GM23248 (cell line): ENCODE measurements around the gene BMP3. TPM values are rescaled to one million over a fixed set of nuclear protein-coding genes. Genes with fewer than 3 reads are reported as not detected.

Experiments used
- DNase-seq: peaks from one replicate; pipeline ENCODE4 v3.0.0-alpha.2; 2015
- H2AFZ ChIP-seq: fragments of 200-600 bp; sonication (generic); 2 replicates; pipeline ENCODE4 v1.6.1; 2016; ENCODE audit warnings: antibody characterized with exemption
- H3F3A ChIP-seq: fragments of 200-600 bp; sonication (generic); 2 replicates; pipeline ENCODE4 v1.6.1; 2016; ENCODE audit warnings: mild to moderate bottlenecking, antibody characterized with exemption, mixed run types; ENCODE audit not compliant: insufficient read depth
- H3K27ac ChIP-seq: fragments of 200-600 bp; sonication (generic); 2 replicates; pipeline ENCODE4 v1.5.1; 2016; ENCODE audit warnings: mild to moderate bottlenecking
- H3K27me3 ChIP-seq: fragments of 200-600 bp; sonication (generic); replicated peaks from 2 replicates; pipeline ENCODE4 v1.6.1; 2016; ENCODE audit warnings: mild to moderate bottlenecking; ENCODE audit not compliant: insufficient read depth
- H3K36me3 ChIP-seq: fragments of 200-600 bp; sonication (generic); 2 replicates; pipeline ENCODE4 v1.6.1; 2016; ENCODE audit warnings: low read depth, mild to moderate bottlenecking
- H3K4me1 ChIP-seq: fragments of 200-600 bp; sonication (generic); 2 replicates; pipeline ENCODE4 v1.6.1; 2016; ENCODE audit warnings: mild to moderate bottlenecking; ENCODE audit not compliant: insufficient read depth
- H3K4me2 ChIP-seq: fragments of 200-600 bp; sonication (generic); one replicate; pipeline ENCODE4 v1.6.1; 2016; ENCODE audit warnings: mild to moderate bottlenecking; ENCODE audit not compliant: unreplicated experiment
- H3K4me3 ChIP-seq: fragments of 200-600 bp; sonication (generic); 2 replicates; pipeline ENCODE4 v1.5.1; 2016; ENCODE audit warnings: mild to moderate bottlenecking
- H3K79me2 ChIP-seq: fragments of 200-600 bp; sonication (generic); 2 replicates; pipeline ENCODE4 v1.6.1; 2016; ENCODE audit warnings: mild to moderate bottlenecking; ENCODE audit not compliant: insufficient read depth
- H3K9ac ChIP-seq: fragments of 200-600 bp; sonication (generic); 2 replicates; pipeline ENCODE4 v1.6.1; 2016; ENCODE audit warnings: mild to moderate bottlenecking
- H3K9me2 ChIP-seq: fragments of 200-600 bp; sonication (generic); 2 replicates; pipeline ENCODE4 v1.6.1; 2016; ENCODE audit warnings: mixed run types, mild to moderate bottlenecking, moderate library complexity; ENCODE audit not compliant: insufficient read depth
- H3K9me3 ChIP-seq: fragments of 200-600 bp; sonication (generic); one replicate; pipeline ENCODE4 v1.6.1; 2017; ENCODE audit warnings: low read depth
- H4K20me1 ChIP-seq: fragments of 200-600 bp; sonication (generic); 2 replicates; pipeline ENCODE4 v1.6.0; 2016; ENCODE audit not compliant: insufficient read depth
- EZH2 ChIP-seq: fragments of 200-600 bp; sonication (generic); IDR thresholded peaks from 2 replicates; pipeline ENCODE4 v1.6.1; 2018; ENCODE audit warnings: antibody characterized with exemption, mild to moderate bottlenecking; ENCODE audit not compliant: insufficient read depth, poor library complexity, severe bottlenecking
- EZH2phosphoT487 ChIP-seq: fragments of 200-600 bp; sonication (generic); IDR thresholded peaks from 2 replicates; pipeline ENCODE4 v1.6.1; 2018; ENCODE audit warnings: antibody characterized with exemption, moderate library complexity, mild to moderate bottlenecking, low read depth; ENCODE audit not compliant: insufficient read depth
- WGBS, 2 experiments: methylation state at CpG; one replicate each; pipeline ENCODE4 v1.1.6; 2015 to 2017; ENCODE audit warnings: low lambda C conversion rate in 2 of 2, low coverage in 1 of 2; ENCODE audit errors: missing lambda C conversion rate in 2 of 2; 5-methylcytosine and 5-hydroxymethylcytosine counted together
- in situ Hi-C: fragments of 300-500 bp; cut with MboI; formaldehyde crosslinking; loops from 2 replicates; pipeline ENCODE4 v1.15.0; 2020
- polyA plus RNA-seq: library from polyadenylated mRNA; unstranded; fragments of >200 nt; fragmentation: Nextera tagmentation; extraction: Ambion mirVana; gene quantifications from 2 replicates; pipeline ENCODE4 v1.2.1, GENCODE V29; 2016
- total RNA-seq: library from RNA; depleted of rRNA; stranded (reverse); fragments of >200 nt; shearing (Covaris generic); gene quantifications from 2 replicates; pipeline ENCODE4 v1.2.3, GENCODE V29; 2014; rRNA removed

The BMP3 gene
- total and polyA plus RNA-seq, 2 experiments from 2014 or later, result 0.11 TPM; not detected in 1

- Histone ChIP-seq H3K4me3 (no peak overlapping the region), H3K36me3 (no peaks in the 10 kb centered on the region), H3K4me1 (no peaks in the 10 kb centered on the region), H3K79me2 (no peaks in the 10 kb centered on the region), H4K20me1 (no peaks in the 10 kb centered on the region), H3F3A (no peaks in the 10 kb centered on the region), H3K9me3 (no peaks in the 10 kb centered on the region), H3K4me2 (no peak overlapping the region), H3K9ac (no peak overlapping the region), H3K27me3 (no peaks in the 10 kb centered on the region), H3K9me2 (no peaks in the 10 kb centered on the region), H2AFZ (no peak overlapping the region), H3K27ac (no peak overlapping the region)
- WGBS, 2 experiments, result 98 to 100% methylated on average over 2 of the region's 2 CpGs
- DNase-seq, result no peak
- TF ChIP-seq EZH2phosphoT487 (no peak), EZH2 (no peak)
- in situ Hi-C loops, result no loop called here
These were observed 63.4 kb downstream of the BMP3 start for GRCh38 chr4:81093720-81094401.

- Histone ChIP-seq H2AFZ (no peak overlapping the region), H3K36me3 (no peaks in the 10 kb centered on the region), H3K9me3 (no peaks in the 10 kb centered on the region), H3K4me2 (no peak overlapping the region), H3K79me2 (no peaks in the 10 kb centered on the region), H4K20me1 (no peaks in the 10 kb centered on the region), H3K9me2 (no peaks in the 10 kb centered on the region), H3K9ac (no peak overlapping the region), H3F3A (no peaks in the 10 kb centered on the region), H3K4me1 (no peaks in the 10 kb centered on the region), H3K4me3 (no peak overlapping the region), H3K27me3 (no peaks in the 10 kb centered on the region), H3K27ac (no peak overlapping the region)
- in situ Hi-C loops, result no loop called here
- TF ChIP-seq EZH2phosphoT487 (no peak), EZH2 (no peak)
- 51 to 58% methylated on average over 2 of the region's 2 CpGs for WGBS, 2 experiments
- no peak for DNase-seq
These were observed 64.9 kb downstream of the BMP3 start for GRCh38 chr4:81095389-81095788.

GRCh38 chr4:81096566-81096965 is 66.1 kb downstream of the BMP3 start:
- H3K9ac ChIP-seq, result no peak overlapping the region
- no peaks in the 10 kb centered on the region for H3K27me3 ChIP-seq
- H3K9me2 ChIP-seq, result no peaks in the 10 kb centered on the region
- no peaks in the 10 kb centered on the region for H3F3A ChIP-seq
- no peak overlapping the region for H3K4me2 ChIP-seq
- no peak overlapping the region for H3K4me3 ChIP-seq
- no peaks in the 10 kb centered on the region for H3K9me3 ChIP-seq
- in situ Hi-C loops, result no loop called here
- H3K79me2 ChIP-seq, result no peaks in the 10 kb centered on the region
- peak; percentile 24 for DNase-seq
- TF ChIP-seq EZH2, result no peak
- no peak for TF ChIP-seq EZH2phosphoT487
- no peak overlapping the region for H2AFZ ChIP-seq
- no peaks in the 10 kb centered on the region for H3K4me1 ChIP-seq
- no peak overlapping the region for H3K27ac ChIP-seq
- H3K36me3 ChIP-seq, result no peaks in the 10 kb centered on the region
- H4K20me1 ChIP-seq, result no peaks in the 10 kb centered on the region
- 22 to 32% methylated on average over 1 of the region's 1 CpG for WGBS, 2 experiments

- no peaks in the 10 kb centered on the region for H3K9me3 ChIP-seq
- H3K4me1 ChIP-seq, result no peaks in the 10 kb centered on the region
- no peak for DNase-seq
- no peak overlapping the region for H3K4me3 ChIP-seq
- in situ Hi-C loops, result no loop called here
- H2AFZ ChIP-seq, result no peak overlapping the region
- no peak overlapping the region for H3K27ac ChIP-seq
- TF ChIP-seq EZH2phosphoT487 (no peak), EZH2 (no peak)
- no peak overlapping the region for H3K9ac ChIP-seq
- H3F3A ChIP-seq, result no peaks in the 10 kb centered on the region
- H3K79me2 ChIP-seq, result no peaks in the 10 kb centered on the region
- H3K4me2 ChIP-seq, result no peak overlapping the region
- H3K9me2 ChIP-seq, result no peaks in the 10 kb centered on the region
- no peaks in the 10 kb centered on the region for H3K27me3 ChIP-seq
- H4K20me1 ChIP-seq, result no peaks in the 10 kb centered on the region
- no peaks in the 10 kb centered on the region for H3K36me3 ChIP-seq
These were observed 71.6 kb downstream of the BMP3 start for GRCh38 chr4:81102107-81102506.

GRCh38 chr4:81106150-81106549 is 75.6 kb downstream of the BMP3 start:
- no peaks in the 10 kb centered on the region for H3K9me3 ChIP-seq
- H3K4me2 ChIP-seq, result no peak overlapping the region
- DNase-seq, result no peak
- H2AFZ ChIP-seq, result no peak overlapping the region
- H3K9me2 ChIP-seq, result no peaks in the 10 kb centered on the region
- H3F3A ChIP-seq, result no peaks in the 10 kb centered on the region
- H3K27ac ChIP-seq, result no peak overlapping the region
- no peak overlapping the region for H3K4me3 ChIP-seq
- no peak overlapping the region for H3K9ac ChIP-seq
- WGBS, 2 experiments, result 97% methylated on average over 4 of the region's 4 CpGs
- H3K27me3 ChIP-seq, result no peaks in the 10 kb centered on the region
- in situ Hi-C loops, result no loop called here
- H3K79me2 ChIP-seq, result no peaks in the 10 kb centered on the region
- H3K36me3 ChIP-seq, result no peaks in the 10 kb centered on the region
- H3K4me1 ChIP-seq, result no peaks in the 10 kb centered on the region
- TF ChIP-seq EZH2 (no peak), EZH2phosphoT487 (no peak)
- H4K20me1 ChIP-seq, result no peaks in the 10 kb centered on the region

Other genes starting within 250 kb of the BMP3 start
- 4.6 and 7.3 TPM in 2 replicates for gene PRKG2, start 184.5 kb downstream of the BMP3 start, total RNA-seq
- 4.7 and 5.4 TPM in 2 replicates for gene PRKG2, start 184.5 kb downstream of the BMP3 start, polyA plus RNA-seq